CD4-positive, alpha-beta T cell treated with Interleukin-17A for 1 hour (primary cell): Measurements from ENCODE around the gene DPYSL3.
A peak's percentile ranks its signal among the peaks of the same experiment; 100 is the strongest.

Source experiments
- DNase-seq: peaks from one replicate; pipeline ENCODE4 v3.0.0-alpha.2; 2020

The DPYSL3 gene

DNA sequence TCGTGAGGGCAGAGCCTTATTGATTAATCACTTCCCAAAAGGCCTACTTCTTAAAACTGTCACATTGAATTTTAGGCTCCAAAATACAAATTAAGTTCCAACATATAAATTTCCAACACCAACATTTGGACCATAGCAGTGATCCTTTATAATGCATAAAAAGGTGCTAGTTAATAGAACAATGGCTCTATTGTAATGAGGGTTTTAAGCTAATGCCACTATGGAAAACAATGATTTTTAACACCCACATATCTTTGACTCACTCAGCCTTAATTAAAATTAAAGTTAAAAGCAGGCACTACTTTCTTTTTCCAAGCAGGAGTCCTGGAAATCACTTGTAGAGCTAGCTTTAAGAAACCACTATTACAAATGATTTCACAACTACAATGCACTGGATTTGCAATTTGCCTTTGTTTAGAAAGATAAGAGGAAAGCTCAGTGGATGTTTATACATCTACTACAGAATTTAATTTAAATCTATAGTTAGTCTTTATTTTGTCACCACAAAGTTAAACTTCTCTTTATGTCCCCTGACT lies 41.8 kb downstream of the DPYSL3 start:
- DNase-seq, result no peak

DNA sequence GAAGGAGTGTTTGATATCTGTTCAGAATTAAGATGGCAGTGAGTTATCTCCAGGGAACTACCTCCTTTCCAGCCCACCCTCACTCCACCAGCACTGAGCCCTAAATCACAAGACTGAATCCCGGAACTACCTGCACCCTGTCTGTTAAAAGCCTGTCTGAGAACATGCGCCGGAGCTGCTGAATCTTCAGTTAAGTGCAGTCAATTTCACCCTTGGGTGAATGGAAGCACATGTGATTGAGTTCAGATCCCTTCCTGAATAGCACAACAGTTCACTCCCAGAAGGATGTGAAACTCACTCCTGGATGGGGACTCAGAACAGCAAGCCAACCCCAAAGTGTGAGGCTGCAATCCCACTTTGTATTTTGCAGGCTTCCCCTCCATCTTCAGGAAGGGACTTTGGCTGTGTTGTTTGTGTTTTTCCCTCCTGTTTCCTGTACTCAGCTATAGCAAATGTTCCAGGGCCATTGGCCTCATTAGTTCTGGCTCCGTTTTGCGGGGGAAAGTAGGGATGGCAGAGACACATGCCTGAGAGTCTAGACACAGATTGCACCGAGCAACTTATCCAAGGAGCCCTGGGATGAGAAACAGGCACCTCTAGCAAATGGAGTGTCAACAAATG lies 43.4 kb downstream of the DPYSL3 start:
- no peak for DNase-seq

DNA sequence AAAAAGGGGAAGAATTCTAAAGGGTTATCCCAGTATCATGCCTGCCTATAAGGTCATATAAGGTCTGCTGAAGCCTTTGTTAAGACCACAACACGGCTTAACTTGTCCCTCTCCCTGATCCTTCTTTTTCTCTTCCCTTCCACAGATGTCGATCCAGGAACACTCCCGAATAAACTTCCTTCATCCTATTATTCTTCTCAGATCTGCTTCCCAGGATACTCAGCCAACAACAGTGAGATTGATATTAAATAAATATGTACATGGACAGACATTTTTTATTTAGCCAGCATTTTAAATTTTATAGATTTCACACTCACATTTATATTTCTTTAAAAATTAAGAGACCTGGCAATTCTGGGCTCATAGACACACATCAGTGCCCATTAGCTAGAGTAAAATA lies 44.1 kb downstream of the DPYSL3 start:
- no peak for DNase-seq

DNA sequence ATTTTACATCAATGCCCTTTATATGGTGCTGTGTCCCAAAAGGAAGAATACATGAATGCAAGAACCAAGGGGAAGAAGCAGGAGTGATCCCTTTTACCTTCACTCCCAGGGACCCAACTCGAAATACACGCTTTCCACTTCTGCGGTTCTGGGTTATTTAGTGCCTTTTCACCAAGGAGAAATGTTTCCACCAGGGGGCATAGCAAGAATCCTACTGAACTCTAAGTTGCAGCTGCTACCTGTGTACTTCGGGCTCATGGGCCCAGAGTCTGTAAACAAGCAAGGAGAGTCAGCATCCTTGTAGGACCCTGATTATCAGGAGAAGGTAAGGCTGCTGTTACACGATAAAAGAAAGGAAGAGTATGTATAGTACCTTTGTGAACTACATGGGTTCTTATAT lies 45.7 kb downstream of the DPYSL3 start:
- DNase-seq, result no peak

DNA sequence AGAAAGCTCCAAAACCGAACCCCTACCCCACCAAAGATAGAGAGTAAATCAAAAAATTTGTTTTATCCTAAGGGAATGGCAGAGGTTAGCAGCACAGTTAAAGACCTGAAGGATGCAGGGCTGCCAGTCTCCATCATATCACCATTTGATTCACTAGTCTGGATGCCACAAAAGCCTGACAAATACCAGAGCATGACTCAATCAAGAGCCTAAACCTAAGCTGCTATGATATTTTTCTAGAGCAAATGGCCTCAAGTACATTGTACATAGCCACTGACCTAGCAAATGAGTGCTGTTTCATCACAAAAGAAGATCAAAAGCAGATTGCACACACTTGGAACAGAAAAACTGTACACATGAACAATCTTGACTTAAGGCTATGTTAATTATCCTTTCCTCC lies 48.0 kb downstream of the DPYSL3 start:
- DNase-seq, result no peak

GRCh38 chr5:147460380-147460779 lies 49.5 kb downstream of the DPYSL3 start:
- DNase-seq, result no peak

- DNase-seq, result no peak
These were observed 51.3 kb downstream of the DPYSL3 start for GRCh38 chr5:147458581-147458980.

- DNase-seq, result no peak
These were observed 53.9 kb downstream of the DPYSL3 start for GRCh38 chr5:147455822-147456450.

GRCh38 chr5:147454996-147455677 lies 54.7 kb downstream of the DPYSL3 start:
- DNase-seq, result no peak

DNA sequence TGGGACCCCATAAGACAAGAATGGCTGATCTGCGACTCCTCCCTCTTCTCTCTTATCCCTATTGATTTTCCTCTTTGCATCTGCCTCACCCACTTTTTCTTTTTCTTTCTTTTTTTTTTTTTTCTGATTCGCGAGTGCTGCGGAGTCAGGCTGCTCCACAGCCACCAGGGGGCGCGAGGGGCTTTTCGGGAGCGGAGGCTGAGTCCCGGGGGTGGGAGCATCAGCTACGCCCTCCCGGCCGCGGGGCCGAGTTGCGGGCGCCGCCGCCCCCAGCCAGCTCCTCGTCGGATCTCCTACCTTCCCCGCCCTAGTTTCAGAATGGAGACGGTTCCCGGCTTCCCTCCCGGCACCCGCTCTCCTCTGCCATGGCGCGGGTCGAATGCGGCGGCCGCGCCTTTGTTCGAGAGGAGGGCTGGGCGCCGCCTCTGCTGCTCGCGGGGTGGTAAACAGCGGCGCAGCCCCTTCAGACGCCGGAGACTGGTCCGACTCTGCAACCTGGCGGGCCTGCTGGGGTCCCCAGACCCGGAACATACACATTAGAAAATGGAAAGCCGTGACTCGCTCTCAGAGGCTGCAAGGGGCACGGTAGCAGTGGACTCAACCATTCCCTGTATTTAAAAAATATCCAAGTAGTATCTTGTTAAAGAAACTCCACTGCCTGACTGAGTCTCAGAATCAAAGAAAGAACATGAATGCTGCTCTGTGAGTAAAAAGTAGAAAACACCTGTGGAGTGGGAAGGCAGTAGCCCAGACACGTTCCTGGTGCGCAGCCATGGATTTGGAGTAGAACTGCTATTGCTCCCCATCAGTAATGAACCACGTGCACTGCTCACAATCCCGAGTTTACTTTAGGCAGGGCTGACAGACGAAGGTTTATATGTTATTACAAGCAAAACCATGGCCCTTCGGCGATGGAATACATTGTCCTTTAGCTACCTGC lies 55.7 kb downstream of the DPYSL3 start:
- DNase-seq, result peak; percentile 59

- DNase-seq, result no peak
These were observed 57.6 kb downstream of the DPYSL3 start for GRCh38 chr5:147452165-147452811.

DNA sequence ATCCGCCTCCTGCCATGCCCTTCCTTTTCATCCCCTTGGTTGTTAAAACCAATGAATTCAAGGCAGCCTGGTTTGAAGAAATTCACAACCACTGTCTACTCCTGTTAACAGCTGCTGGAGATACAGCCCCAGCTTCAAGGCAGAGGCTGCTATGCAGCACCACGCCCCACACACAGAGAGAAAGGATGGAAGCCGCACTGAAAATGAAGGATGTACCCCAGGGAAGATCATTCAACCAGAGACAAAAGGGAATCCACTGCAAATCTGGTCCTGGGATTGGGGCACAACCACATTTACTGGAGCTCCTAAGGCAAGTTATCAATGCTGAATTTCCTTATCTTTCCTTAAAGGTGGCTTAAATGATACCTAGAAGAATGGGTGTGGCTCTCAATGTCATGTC lies 58.7 kb downstream of the DPYSL3 start:
- DNase-seq, result no peak

DNA sequence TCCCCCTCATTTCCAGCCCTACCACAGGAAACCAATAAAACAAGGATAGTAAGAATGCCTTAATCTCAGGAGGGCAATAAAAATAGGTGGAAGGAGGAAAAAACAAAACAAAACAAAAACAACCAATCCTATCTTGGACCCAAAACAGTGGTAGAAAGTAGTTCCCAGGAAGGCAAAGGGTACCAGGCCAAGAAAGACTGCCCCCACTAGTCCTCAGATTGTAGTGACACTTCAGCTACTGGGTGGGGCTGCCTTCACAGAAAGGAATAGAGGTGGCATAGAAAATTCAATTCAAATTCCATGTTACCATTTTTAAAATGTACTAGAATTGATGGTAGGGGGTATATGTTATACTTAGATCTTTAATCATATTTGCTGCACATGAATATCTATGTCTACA lies 59.3 kb downstream of the DPYSL3 start:
- DNase-seq, result no peak

- DNase-seq, result no peak
These were observed 61.1 kb downstream of the DPYSL3 start for GRCh38 chr5:147448766-147449165.

DNA sequence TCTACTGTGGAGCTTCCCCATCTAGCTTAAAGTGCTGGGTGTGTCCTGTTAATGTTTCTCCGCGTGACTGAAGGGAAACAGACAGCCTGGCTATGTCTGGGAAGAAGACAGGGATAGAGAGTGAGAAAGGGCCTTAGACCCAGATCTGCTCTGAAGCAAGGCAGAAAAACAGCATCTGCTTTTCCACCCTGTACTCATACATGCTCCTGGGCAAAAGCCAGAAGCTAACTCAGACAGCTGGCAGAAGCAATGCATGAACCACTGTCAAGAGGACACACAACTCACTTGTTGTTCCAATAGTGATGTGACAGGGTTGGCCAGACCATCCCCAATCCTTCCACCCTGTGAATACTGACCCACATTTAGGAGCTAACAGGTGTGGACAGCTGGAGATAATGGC lies 63.3 kb downstream of the DPYSL3 start:
- no peak for DNase-seq

GRCh38 chr5:147445917-147446316 lies 64.0 kb downstream of the DPYSL3 start:
- DNase-seq, result no peak

GRCh38 chr5:147445090-147445489 lies 64.8 kb downstream of the DPYSL3 start:
- DNase-seq, result no peak

- no peak for DNase-seq
These were observed 67.6 kb downstream of the DPYSL3 start for GRCh38 chr5:147442224-147442623.

- no peak for DNase-seq
These were observed 68.6 kb downstream of the DPYSL3 start for GRCh38 chr5:147441191-147441695.

DNA sequence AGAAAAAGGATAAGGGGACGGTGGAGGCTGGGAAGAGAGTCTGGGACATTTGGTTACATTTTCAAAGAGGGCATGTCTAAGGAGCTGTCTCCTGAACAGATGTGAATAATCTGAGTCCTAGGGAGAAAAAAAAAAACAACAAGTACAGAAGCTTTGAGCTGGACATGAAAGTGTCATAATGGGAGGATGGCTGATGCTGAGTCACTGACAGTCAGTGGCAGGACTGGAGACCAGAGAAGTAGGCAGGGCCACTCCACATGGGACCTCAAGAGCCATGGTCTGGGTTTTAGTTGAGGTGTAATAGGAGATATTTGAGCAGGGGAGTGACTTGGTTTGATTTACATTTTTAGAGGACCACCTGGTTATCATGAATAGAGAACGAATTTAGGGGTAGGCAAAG lies 70.6 kb downstream of the DPYSL3 start:
- no peak for DNase-seq

DNA sequence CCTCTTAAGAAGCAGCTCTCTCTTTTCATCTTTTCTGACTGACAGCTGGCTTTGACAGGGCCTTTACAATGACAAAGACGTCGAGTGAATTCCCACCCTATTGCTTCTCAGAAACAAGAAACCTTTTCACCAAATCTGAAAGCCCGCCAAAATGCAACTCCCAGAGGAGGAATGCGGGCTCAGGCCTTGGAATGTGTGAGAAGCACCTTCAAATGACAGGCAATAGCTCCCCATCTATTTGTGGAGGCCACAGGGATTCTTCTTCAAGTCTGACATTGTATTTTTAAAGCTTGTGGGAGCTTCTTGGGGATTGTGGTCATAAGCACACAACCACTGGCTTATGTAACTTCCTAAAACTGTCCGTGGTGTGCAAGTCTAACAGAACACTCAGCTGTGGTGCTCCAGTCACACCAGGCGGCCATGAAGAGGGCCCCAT lies 72.7 kb downstream of the DPYSL3 start:
- no peak for DNase-seq

DNA sequence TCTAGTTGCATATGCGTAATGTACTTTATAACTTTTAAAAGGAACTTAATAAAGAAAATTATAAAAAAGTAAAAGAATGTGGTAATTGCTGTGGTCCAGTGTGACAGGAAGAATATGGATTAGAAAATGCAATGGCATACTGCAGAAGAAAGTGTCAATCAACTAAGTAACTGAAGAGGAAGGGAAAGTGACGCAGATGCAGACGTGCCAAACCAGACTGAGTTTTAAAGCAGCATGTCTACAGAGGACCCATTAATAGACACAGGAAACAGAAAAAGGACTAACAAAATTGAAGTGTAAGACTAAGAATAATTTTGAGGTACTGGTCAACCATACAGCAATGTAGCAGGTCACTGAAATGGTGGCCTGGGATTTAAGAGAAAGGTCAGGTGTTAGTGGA lies 73.3 kb downstream of the DPYSL3 start:
- no peak for DNase-seq
